DMS114 treated with DMSO at 0.1 percent for 48 hours (cell line): ENCODE results near the gene UGDH.
"Not testable (repeated sequence)": the region's sequence is repeated elsewhere in the genome, so short reads cannot be mapped to it uniquely, and the experiment has no call there.

Experiments
- DNase-seq: peaks from one replicate; lab custom pipeline; 2025; ENCODE audit not compliant: unreplicated experiment; lab: John Stamatoyannopoulos, UW

UGDH gene

GRCh38 chr4:39497909-39498726 is 29.1 kb downstream of the UGDH start:
- no peak for DNase-seq

DNA sequence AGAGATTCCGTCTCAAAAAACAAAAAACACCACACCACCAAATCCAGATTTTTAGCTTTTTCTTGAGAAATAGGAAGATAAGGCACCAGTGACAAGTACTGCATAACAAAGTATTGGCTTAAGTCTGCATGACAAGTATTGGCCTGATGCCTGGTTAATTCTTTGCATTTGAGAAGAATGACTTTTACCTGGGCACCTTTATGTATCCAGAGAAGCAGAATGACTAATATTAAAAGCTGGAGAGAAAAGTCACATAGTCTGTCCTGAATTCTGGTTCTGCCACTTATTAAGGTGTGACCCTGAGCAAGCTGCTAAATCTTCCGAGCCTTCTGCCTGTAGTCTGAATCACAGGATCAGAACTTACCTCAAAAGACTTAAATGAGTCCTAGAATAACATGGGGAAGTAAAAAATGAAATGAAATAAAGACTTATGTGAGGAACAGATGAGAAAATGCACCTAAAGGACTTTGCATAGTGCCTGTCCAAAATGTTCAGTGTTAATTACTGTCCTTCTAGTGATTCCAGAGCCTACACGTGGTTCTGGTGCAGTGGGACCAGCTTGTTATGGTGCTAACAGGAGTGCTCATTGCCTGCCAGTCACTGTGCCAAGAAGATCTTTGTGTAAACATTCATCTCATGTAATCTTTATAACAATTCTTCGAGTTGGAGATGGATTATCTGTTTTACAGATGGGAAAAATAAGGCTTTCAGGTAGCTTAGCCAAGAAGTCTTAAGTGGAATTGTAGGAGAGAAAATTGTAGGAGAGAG is 31.6 kb downstream of the UGDH start:
- DNase-seq, result no peak

DNA sequence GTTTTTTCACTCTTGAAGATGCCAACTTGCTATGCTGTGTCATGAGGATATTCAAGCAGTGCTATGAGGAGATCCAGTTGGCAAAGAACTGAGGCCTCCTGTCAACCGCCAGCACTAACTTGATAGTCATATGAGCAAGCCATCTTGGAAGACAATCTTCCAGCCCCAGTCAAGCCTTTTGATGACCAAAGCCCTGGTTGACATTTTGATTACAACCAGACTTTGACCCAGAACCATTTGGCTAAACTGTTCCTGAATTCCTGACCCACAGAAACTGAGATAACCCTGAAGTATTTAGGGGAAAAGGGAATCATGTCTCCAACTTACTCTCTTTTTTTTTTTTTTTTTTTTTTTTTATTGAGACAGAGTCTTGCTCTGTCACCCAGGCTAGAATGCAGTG is 32.9 kb downstream of the UGDH start:
- DNase-seq, result no peak

- no peak for DNase-seq
Observed at GRCh38 chr4:39490322-39490721, 36.9 kb downstream of the UGDH start.

DNA sequence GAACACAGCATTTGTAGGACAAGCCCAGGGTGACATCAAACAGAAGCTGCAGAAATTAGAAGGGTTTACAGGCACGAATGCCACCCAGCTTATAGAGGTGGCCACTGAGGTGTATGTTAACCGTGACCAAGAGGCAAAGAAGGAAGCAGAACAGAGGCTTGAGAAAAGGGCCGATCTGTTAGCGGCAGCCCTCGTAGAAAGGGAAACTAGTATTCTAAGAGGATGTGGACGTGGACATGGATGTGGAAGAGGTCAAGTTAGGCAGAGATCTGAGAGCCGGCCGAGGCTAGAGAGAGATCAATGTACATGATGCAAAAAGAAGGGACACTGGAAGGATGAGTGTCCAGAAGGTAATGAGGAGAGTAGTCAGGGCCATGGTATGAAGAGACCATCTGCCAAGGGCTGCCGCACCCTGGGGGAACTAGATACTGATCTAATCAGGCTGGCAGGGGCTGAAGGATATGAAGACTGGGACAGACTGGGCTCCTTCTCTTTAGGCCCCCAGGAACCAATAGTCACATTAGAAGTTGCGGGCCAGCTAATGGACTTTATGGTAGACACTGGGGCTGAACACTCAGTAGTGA is 40.9 kb downstream of the UGDH start:
- DNase-seq, result no peak

GRCh38 chr4:39484582-39485272 is 42.5 kb downstream of the UGDH start:
- DNase-seq, result no peak

DNA sequence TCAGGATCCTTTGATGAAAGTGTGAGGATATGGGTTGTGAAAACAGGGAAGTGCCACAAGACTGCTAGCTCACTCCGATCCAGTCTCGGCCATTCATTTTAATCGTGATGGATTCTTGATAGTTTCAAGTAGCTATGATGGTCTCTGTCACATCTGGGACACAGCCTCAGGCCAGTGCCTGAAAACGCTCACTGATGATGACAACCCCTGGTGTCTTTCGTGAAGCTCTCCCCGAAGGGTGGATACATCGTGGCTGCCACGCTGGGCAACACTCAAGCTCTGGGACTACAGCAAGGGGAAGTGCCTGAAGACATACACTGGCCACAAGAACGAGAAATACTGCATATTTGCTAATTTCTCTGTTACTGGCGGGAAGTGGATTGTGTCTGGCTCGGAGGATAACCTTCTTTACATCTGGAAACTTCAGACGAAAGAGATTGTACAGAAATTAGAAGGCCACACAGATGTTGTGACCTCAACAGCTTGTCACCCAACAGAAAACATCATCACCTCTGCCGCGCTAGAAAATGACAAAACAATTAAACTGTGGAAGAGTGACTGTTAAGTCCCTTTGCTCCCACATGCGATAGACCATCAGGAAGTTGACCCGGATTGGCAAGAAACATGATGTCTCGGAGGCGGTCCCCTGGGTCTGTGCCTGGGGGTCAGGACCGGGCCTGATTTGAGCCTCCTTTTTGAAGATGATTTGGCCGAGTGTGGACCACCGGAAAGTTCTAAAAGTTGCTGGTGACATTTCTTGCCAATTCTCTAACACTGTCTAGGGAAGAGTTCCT is 46.1 kb downstream of the UGDH start:
- DNase-seq, result no peak

DNA sequence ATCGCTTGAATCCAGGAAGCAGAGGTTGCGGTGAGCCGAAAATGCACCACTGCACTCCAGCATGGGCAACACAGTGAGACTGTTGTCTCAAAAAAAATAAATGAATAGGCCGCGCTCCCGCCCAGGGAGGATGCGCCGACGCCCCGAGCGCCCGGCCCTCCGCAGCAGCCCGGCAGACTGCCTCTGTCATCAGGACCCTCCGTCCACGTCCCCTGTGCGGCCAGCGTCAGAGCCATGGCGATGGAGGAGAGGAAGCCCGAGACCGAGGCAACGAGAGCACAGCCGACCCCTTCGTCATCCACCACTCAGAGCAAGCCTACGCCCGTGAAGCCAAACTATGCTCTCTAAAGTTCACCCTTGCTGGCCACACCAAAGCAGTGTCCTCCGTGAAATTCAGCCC is 47.0 kb downstream of the UGDH start:
- no peak for DNase-seq

- no peak for DNase-seq
Observed at GRCh38 chr4:39476187-39476895, 50.9 kb downstream of the UGDH start.

DNA sequence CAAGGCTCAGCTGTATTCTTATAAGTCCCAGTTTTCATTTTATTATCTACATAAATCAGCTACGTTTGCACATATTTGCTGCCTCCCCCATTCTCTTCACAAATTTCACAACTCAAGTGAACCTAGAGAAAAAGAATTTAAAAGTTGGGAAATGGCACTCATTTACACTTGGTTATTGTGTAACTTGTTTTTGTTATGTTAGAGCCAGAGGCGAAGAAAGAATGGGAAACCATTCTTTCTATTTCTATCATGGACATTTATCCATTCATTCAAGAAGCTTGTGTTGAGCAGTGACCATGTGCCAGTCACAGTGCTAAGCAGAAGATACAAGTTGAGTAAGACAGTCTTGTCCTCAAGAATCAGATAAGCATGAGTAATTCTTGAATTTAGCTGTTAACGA is 54.8 kb downstream of the UGDH start:
- no peak for DNase-seq

DNA sequence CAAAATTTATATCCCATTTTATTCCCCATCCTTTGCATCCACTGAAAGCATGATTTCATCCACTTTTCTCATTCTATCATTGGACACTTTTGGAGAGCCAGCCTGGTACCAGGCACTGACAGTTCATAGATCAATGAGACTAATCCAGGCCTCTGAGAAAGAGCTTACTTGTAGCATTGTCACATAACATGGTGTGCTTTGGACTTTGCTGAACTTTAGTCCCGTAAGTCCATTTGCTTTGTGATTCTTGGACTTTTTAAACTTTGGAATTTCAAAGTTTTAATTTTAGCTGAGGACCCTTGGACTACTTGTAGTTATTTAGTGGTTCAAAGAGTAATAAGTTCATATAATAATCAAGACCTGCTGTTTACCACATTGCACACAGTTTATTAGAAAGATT is 56.8 kb downstream of the UGDH start:
- no peak for DNase-seq

DNA sequence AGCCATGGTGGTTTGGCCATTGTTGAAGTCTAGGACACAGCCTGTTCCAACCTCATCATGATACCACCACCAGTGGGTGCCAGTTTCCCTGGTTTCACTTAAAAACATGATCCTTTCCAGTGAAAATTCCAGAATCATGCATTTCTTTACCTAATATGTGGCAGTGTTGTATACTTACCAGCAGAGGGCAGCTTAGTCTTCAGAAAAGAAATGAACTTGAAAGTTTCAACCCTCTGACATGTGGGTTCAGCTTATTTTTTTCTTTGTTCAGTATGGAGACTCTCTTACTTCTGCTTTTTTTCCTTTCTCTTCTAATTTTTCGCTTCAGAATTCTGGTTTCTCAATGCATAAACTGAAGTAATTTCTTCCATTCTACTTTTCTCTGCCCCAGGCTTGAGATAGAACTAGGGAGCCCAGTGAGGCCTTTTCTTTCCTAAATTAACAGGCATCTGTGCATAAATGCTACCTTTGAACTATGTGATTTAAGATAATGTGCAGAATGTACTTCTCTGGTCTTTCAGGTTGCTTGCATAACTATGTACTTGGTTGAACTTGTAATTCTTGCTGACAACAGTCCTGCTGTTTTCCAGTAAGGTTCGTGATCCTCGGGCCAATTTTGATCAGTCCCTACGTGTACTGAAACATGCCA is 57.7 kb downstream of the UGDH start:
- DNase-seq, result peak; percentile 71

DNA sequence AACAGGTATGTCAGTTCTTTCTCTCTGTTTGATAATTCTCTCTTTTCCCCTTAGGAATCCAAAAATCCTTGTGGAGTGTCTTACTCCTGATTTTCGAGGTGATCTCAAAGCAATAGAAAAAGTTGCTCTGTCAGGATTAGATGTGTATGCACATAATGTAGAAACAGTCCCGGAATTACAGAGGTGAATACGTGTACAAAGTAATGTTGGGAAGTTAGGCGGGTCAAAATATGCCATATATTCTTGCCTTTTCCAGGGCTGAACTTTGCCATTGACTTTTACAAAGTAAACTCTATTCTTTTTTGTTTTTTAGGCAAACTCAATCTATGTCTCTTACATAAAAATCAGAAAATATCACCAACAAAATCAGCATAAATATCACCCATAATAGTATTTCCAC is 59.8 kb downstream of the UGDH start:
- DNase-seq, result no peak

DNA sequence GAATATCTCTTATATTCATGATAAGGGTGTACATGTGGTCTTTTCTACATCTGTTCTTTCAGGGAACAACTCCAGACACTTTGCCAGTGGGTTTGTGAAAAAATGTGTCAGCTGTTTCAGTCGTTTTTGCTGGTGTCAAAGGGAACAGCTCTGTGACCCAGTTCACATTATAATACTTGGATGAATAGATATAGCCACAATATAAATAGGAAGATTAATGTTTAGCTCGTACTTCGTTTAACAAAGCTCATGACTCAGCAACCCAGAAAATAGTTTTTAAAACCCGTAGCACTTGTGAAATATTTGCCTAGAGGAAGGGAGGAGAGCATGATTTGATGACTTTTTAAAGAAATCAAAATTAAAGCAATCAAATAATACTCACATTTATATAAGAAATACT is 60.5 kb downstream of the UGDH start:
- no peak for DNase-seq

- peak; percentile 24 for DNase-seq
Observed at GRCh38 chr4:39464886-39465501, 62.2 kb downstream of the UGDH start.

DNA sequence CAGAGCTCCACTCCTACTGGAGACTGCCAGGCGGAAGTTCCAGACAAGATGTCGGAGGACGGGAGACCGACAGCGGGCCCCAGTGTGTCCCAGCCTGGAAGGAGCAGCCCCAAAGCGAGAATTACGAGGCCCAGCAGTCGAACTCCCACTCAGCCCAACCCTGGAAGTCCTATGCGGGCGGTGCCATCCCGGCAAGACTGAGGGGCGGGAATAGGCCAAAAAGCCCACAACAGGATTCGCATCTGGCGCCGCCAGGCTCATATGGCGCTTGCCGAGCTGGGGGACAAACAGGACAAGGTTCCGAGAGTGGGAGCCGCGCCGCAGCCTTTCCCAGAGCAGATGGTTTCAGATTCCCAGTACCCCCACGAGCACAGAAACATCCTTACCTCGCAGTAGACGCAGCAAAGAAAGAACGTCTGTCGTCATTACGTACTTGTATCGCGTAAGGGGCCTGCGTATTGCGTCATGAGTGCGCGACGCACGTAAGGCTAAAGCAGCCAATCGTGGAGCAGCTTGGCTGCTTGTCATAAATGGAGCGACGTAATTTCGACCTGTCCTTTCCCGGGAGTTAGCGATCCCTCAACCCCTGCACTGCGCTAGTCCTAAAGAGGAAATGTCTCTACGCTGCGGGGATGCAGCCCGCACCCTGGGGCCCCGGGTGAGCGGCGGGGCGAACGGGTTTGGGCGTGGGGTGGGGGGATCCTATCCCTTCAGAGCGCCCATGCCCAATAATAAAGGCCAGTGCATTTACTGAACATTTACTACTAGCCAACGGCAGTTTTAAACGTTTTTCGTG is 68.5 kb downstream of the UGDH start, which contains the start of the genes LIAS and RPL9:
TSS of gene LIAS (plus strand) at position 552 of the 796 bp plus-strand sequence. CDS start at position 614, 62 bp downstream.
TSS of gene RPL9 (minus strand) at position 418 of the 796 bp plus-strand sequence. CDS start 483 bp downstream, outside the sequence.
- peak; percentile 85 for DNase-seq

DNA sequence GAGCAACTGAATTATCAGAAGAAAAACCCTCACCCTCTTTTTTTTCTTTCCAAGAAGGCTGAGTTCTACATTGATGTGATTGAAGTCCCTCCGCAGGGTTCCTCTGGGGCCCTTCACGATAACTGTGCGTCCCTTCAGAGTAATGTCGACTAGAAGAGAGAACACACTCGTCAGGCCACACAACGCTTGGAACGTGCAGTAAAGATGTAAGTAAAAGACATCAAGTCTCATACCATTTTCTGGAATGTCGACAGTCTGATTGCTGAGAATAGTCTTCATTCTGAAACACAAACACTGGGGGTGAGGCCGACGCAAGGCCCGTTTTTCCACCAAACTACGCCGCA is 69.1 kb downstream of the UGDH start:
- not testable (repeated sequence) for DNase-seq
